Sigmoid colon (tissue), 4 donors: ENCODE results near the gene AXIN1.

Experiments
- CTCF ChIP-seq, 4 experiments: fragments of 450-650 bp in 3 of 4; fragments of 200-600 bp in 1 of 4; IDR thresholded peaks; one replicate each; pipeline ENCODE4 v1.5.1; 2016 to 2019; ENCODE audit warnings: antibody characterized with exemption in 4 of 4, mild to moderate bottlenecking in 3 of 4, moderate library complexity in 2 of 4
- EP300 ChIP-seq, 4 donors: sonication (generic); formaldehyde crosslinking; IDR thresholded peaks; one replicate each; pipeline ENCODE4 v1.6.1; 2017; ENCODE audit warnings: antibody characterized with exemption in 4 of 4
- POLR2AphosphoS5 ChIP-seq, 4 donors: sonication (generic); formaldehyde crosslinking; IDR thresholded peaks; one replicate each; pipeline ENCODE4 v1.6.1; 2017; ENCODE audit warnings: antibody characterized with exemption in 4 of 4

- no peak for TF ChIP-seq POLR2AphosphoS5 (IDR thresholded peaks at IDR 0.05)
- no peak for TF ChIP-seq EP300 (IDR thresholded peaks at IDR 0.05)
- no peak for TF ChIP-seq CTCF (IDR thresholded peaks at IDR 0.05)
Measured at GRCh38 chr16:367333-367903, 14.9 kb upstream of the AXIN1 start.
